Measurements from ENCODE around the gene TIMM21.
A peak's percentile ranks its signal among the peaks of the same experiment; 100 is the strongest.

Gene TIMM21

GRCh38 chr18:74153377-74153776 lies 5.1 kb downstream of the TIMM21 start:
- H3K4me3 ChIP-seq (ENCODE audit: low read depth, low read length), result no peak overlapping the region
- TF ChIP-seq CTCF (IDR thresholded peaks at IDR 0.05; ENCODE audit: control insufficient read depth, extremely low read depth, insufficient read depth), result no peak
- DNase-seq (ENCODE audit: low read depth), result no peak

- DNase-seq (ENCODE audit: low read depth), result no peak
- H3K4me3 ChIP-seq (ENCODE audit: low read depth, low read length), result no peak overlapping the region
- no peak for TF ChIP-seq CTCF (IDR thresholded peaks at IDR 0.05; ENCODE audit: control insufficient read depth, extremely low read depth, insufficient read depth)
These were observed 5.5 kb downstream of the TIMM21 start for GRCh38 chr18:74153793-74154192.

- no peak overlapping the region for H3K4me3 ChIP-seq (ENCODE audit: low read depth, low read length)
- no peak for DNase-seq (ENCODE audit: low read depth)
- no peak for TF ChIP-seq CTCF (IDR thresholded peaks at IDR 0.05; ENCODE audit: control insufficient read depth, extremely low read depth, insufficient read depth)
These were observed 6.4 kb downstream of the TIMM21 start for GRCh38 chr18:74154716-74155115.

GRCh38 chr18:74155276-74155675 lies 7.0 kb downstream of the TIMM21 start:
- DNase-seq (ENCODE audit: low read depth), result no peak
- TF ChIP-seq CTCF (IDR thresholded peaks at IDR 0.05; ENCODE audit: control insufficient read depth, extremely low read depth, insufficient read depth), result no peak

GRCh38 chr18:74163019-74163660 lies 14.8 kb downstream of the TIMM21 start:
- no peak for TF ChIP-seq CTCF (IDR thresholded peaks at IDR 0.05; ENCODE audit: control insufficient read depth, extremely low read depth, insufficient read depth)

More at GRCh38 chr18:74155276-74155675, 7.0 kb downstream of the TIMM21 start:
- H3K4me3 ChIP-seq (ENCODE audit: low read depth, low read length), result no peak overlapping the region

GRCh38 chr18:74166386-74166785 lies 18.1 kb downstream of the TIMM21 start:
- H3K4me3 ChIP-seq (ENCODE audit: low read depth, low read length), result no peak overlapping the region
- TF ChIP-seq CTCF (IDR thresholded peaks at IDR 0.05; ENCODE audit: control insufficient read depth, extremely low read depth, insufficient read depth), result no peak
- peak; percentile 14 for DNase-seq (ENCODE audit: low read depth)

More at GRCh38 chr18:74163019-74163660, 14.8 kb downstream of the TIMM21 start:
- no peak overlapping the region for H3K4me3 ChIP-seq (ENCODE audit: low read depth, low read length)
- no peak for DNase-seq (ENCODE audit: low read depth)
